ENCODE results near the gene HSPBAP1. TPM values are rescaled to one million over a fixed set of nuclear protein-coding genes. Genes with fewer than 3 reads are reported as not detected.

The HSPBAP1 gene
- total RNA-seq, 4 donors from 2014 or later: 12.4 to 17.3 (median 15.8) TPM

DNA sequence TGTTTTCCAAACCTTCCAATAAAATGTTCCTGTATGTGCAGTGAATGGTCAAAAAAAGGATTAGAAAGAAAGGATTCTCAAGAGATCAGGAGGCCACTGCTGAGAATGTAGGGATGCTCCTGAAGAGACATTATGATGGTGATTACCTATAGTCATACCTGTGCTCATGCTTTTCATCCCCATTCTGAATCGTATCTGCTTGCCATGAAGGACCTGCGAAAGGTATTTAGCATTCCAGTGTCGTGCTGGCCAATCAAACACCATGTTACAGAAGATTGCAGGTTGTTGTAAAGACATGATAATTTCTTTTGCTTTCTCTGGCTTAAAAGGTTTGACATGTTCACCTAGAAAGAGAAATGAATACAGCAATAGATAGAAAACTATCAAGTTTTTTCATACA lies 16.1 kb downstream of the HSPBAP1 start:
- no peaks in the 10 kb centered on the region for H3K27me3 ChIP-seq
- no peak overlapping the region for H3K4me3 ChIP-seq (replicated peaks in 1 of 3)
- DNase-seq: no peak
- H3K4me1 ChIP-seq: no peaks in the 10 kb centered on the region
- intact Hi-C loops (cut with DNase I): no loop called here
- no peak overlapping the region for H3K27ac ChIP-seq
- 74 to 78% methylated on average over 3 of the region's 3 CpGs for WGBS, 2 donors
- TF ChIP-seq, protein P1, sequence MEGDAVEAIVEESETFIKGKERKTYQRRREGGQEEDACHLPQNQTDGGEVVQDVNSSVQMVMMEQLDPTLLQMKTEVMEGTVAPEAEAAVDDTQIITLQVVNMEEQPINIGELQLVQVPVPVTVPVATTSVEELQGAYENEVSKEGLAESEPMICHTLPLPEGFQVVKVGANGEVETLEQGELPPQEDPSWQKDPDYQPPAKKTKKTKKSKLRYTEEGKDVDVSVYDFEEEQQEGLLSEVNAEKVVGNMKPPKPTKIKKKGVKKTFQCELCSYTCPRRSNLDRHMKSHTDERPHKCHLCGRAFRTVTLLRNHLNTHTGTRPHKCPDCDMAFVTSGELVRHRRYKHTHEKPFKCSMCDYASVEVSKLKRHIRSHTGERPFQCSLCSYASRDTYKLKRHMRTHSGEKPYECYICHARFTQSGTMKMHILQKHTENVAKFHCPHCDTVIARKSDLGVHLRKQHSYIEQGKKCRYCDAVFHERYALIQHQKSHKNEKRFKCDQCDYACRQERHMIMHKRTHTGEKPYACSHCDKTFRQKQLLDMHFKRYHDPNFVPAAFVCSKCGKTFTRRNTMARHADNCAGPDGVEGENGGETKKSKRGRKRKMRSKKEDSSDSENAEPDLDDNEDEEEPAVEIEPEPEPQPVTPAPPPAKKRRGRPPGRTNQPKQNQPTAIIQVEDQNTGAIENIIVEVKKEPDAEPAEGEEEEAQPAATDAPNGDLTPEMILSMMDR (IDR thresholded peaks at IDR 0.05): no peak
- TF ChIP-seq POLR2A (IDR thresholded peaks at IDR 0.05): no peak
- no peaks in the 10 kb centered on the region for H3K36me3 ChIP-seq
- H3K9me3 ChIP-seq: no peaks in the 10 kb centered on the region

DNA sequence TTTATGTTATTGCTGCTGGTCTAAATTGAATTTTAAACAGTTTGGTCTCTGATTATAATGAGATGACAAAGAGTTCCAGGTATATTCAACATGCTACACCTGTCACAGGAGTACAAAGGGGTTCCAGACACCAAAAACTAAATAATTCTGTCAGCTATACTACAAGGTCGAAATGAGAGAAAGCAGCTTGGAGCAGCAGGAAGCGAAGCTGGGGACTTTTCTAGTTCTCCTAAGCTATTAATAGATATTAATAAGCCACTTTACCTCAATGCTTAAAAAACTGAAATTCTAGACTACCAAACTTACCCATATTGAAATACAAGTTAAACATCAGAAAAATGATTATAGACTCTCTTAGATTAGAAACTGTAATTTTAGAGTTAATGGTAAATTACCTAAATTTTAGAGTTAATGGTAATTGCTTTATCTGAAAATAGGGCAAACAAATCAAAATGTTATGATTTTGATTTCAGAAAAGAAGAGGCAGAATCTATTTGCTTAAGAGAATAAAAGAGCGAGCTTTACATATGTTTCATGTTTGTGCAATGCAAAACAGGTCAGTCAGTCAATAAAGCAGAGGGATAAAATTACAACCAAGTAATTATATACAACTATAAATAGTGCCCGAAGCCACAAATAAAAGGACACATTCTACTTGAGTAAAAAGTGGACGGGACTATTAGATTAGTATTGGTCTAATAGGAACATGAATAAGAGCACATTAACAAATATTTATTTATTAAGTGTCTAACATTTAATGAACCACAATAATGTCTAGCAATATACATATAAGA lies 16.8 kb downstream of the HSPBAP1 start:
- no peak for DNase-seq
- 72 to 88% methylated on average over 5 of the region's 5 CpGs for WGBS, 2 donors
- TF ChIP-seq, protein P1 (IDR thresholded peaks at IDR 0.05): no peak
- TF ChIP-seq POLR2A (IDR thresholded peaks at IDR 0.05): no peak

DNA sequence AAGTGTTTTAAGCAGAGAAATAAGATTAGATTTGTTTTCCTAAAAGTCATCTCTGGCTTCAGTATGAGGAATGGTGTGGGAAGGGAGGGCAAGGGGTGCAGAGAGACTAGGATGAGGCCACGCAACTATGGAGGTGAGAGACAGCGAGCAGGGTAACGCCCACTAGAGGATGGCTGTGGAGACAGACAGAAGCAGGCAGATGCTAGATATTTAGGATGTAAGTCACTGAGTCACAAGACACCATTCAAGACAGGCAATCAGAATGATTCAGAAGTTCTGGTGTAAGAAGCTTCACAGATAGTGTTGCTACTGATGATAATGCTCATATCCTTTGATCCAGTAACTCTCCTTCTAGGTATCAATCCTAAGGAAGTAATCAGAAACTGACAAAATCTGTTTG lies 19.1 kb downstream of the HSPBAP1 start:
- H3K27me3 ChIP-seq: no peaks in the 10 kb centered on the region
- H3K27ac ChIP-seq: no peak overlapping the region
- no peaks in the 10 kb centered on the region for H3K9me3 ChIP-seq
- no peak overlapping the region for H3K4me3 ChIP-seq (replicated peaks in 1 of 3)
- DNase-seq: no peak
- 93 to 97% methylated on average over 3 of the region's 3 CpGs for WGBS, 2 donors
- intact Hi-C loops (cut with DNase I): no loop called here
- no peaks in the 10 kb centered on the region for H3K36me3 ChIP-seq
- peaks cover 0 to 5% of the 10 kb centered on the region in 2 donors for H3K4me1 ChIP-seq
- TF ChIP-seq POLR2A (IDR thresholded peaks at IDR 0.05): no peak
- TF ChIP-seq, protein P1 (IDR thresholded peaks at IDR 0.05): no peak

More for the DNA sequence above, 16.8 kb downstream of the HSPBAP1 start:
- H3K9me3 ChIP-seq: no peaks in the 10 kb centered on the region
- no peaks in the 10 kb centered on the region for H3K27me3 ChIP-seq
- intact Hi-C loops (cut with DNase I): no loop called here
- peaks cover 0 to under 1% of the 10 kb centered on the region in 2 donors for H3K4me1 ChIP-seq
- H3K4me3 ChIP-seq (replicated peaks in 1 of 3): no peak overlapping the region
- no peaks in the 10 kb centered on the region for H3K36me3 ChIP-seq
- no peak overlapping the region for H3K27ac ChIP-seq

DNA sequence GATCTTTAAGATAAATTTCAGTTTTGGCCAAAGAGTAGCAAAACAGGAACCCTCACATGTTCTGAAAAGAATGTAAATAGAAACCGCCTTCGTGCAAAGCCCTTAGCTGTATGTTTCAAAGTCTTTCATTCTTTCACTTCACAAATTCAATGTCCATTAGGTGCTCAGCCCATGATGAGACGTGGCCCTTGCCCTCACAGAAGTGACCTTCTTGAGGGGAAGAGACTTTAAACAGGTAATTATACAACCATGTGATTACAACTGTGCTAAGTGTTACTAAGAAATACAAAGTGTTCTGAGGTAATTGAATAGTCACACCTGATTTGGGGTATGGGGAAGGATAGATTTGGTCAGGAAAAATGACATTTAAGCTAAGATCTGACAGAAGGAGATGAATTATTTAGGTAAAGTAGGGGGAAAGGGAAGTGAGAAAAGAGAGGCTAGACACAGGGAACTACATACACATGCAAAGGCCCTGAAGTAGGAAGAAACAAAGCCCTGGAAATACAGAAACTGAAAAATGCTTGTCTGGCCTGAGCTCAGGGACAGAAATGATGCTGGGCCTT lies 19.6 kb downstream of the HSPBAP1 start:
- DNase-seq: no peak
- Histone ChIP-seq H3K36me3 (no peaks in the 10 kb centered on the region), H3K4me3 (replicated peaks in 1 of 3) (no peak overlapping the region), H3K9me3 (no peaks in the 10 kb centered on the region), H3K27ac (no peak overlapping the region), H3K27me3 (no peaks in the 10 kb centered on the region), H3K4me1 (peaks cover 0 to 5% of the 10 kb centered on the region in 2 donors)
- intact Hi-C loops (cut with DNase I): no loop called here
- 87 to 95% methylated on average over 3 of the region's 3 CpGs for WGBS, 2 donors
- no peak for TF ChIP-seq POLR2A (IDR thresholded peaks at IDR 0.05)
- TF ChIP-seq, protein P1 (IDR thresholded peaks at IDR 0.05): no peak

DNA sequence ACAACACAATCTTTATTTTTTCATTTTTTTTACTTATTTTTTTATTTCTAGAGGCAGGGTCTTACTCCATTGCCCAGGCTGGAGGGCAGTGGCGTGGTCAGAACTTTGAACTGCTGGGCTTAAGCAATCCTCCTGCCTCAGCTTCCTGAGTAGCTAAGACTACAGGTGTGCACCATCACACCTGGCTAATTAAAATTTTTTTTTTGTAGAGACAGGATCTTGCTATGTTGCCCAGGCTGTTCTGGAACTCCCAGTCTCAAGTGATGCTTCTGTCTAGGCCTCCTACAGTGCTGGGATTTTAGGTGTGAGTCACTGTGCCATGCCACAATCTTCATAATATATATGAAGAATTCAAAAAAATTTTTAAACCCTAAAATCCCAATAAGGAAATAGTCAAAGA lies 20.8 kb downstream of the HSPBAP1 start:
- intact Hi-C loops (cut with DNase I): no loop called here
- Histone ChIP-seq H3K4me1 (peaks cover 12% of the 10 kb centered on the region in 2 donors), H3K9me3 (no peaks in the 10 kb centered on the region), H3K27ac (no peak overlapping the region), H3K4me3 (replicated peaks in 1 of 3) (no peak overlapping the region), H3K36me3 (no peaks in the 10 kb centered on the region), H3K27me3 (no peaks in the 10 kb centered on the region)
- TF ChIP-seq POLR2A (IDR thresholded peaks at IDR 0.05): no peak
- TF ChIP-seq, protein P1 (IDR thresholded peaks at IDR 0.05): no peak
- WGBS, 2 donors: 98% methylated on average over 1 of the region's 1 CpG
- no peak for DNase-seq
